ENCODE data around the gene TSPEAR.
A peak's percentile ranks its signal among the peaks of the same experiment; 100 is the strongest.

Gene TSPEAR

GRCh38 chr21:44515359-44516165 is 195.8 kb downstream of the TSPEAR start:
- intact Hi-C loops (cut with DNase I) = no loop called here
- DNase-seq = peak in 4 of 10 donors; percentile 16 to 70 (median 62)

- intact Hi-C loops (cut with DNase I) = no loop called here
- peak in 4 of 10 donors; percentile 12 to 58 (median 36) for DNase-seq
These were observed 196.5 kb downstream of the TSPEAR start for GRCh38 chr21:44514746-44515358.

GRCh38 chr21:44514218-44514520 is 197.2 kb downstream of the TSPEAR start:
- intact Hi-C loops (cut with DNase I) = no loop called here
- peak in 4 of 10 donors; percentile 11 to 76 (median 52) for DNase-seq

GRCh38 chr21:44513389-44514217 is 197.8 kb downstream of the TSPEAR start:
- peak in 4 of 10 donors; percentile 19 to 76 (median 46) for DNase-seq
- intact Hi-C loops (cut with DNase I) = no loop called here

GRCh38 chr21:44512496-44513388 is 198.6 kb downstream of the TSPEAR start:
- peak in 4 of 10 donors; percentile 25 to 71 (median 50) for DNase-seq
- intact Hi-C loops (cut with DNase I) = no loop called here

- intact Hi-C loops (cut with DNase I) = no loop called here
- DNase-seq = peak in 3 of 10 donors; percentile 19 to 79 (median 50)
These were observed 199.5 kb downstream of the TSPEAR start for GRCh38 chr21:44511938-44512275.

GRCh38 chr21:44511219-44511937 is 200.0 kb downstream of the TSPEAR start:
- intact Hi-C loops (cut with DNase I) = no loop called here
- peak in 7 of 10 donors; percentile 8 to 90 (median 44) for DNase-seq

- intact Hi-C loops (cut with DNase I) = loop anchor here (1.0 kb wide), 1 partner anchor 283 kb away; no protein-coding TSS in a partner anchor
- DNase-seq = peak in 8 of 10 donors; percentile 24 to 88 (median 34)
These were observed 200.7 kb downstream of the TSPEAR start for GRCh38 chr21:44510508-44511218.

GRCh38 chr21:44510109-44510507 is 201.3 kb downstream of the TSPEAR start:
- intact Hi-C loops (cut with DNase I) = loop anchor here (1.0 kb wide), 1 partner anchor 283 kb away; no protein-coding TSS in a partner anchor
- peak in 3 of 10 donors; percentile 18 to 64 (median 59) for DNase-seq

- peak in 7 of 10 donors; percentile 26 to 92 (median 46) for DNase-seq
- intact Hi-C loops (cut with DNase I) = no loop called here
These were observed 201.8 kb downstream of the TSPEAR start for GRCh38 chr21:44509539-44509938.

GRCh38 chr21:44508711-44509445 is 202.5 kb downstream of the TSPEAR start:
- intact Hi-C loops (cut with DNase I) = no loop called here
- DNase-seq = peak in 4 of 10 donors; percentile 7 to 77 (median 72)

GRCh38 chr21:44508426-44508710 is 203.0 kb downstream of the TSPEAR start:
- intact Hi-C loops (cut with DNase I) = no loop called here
- peak in 3 of 10 donors; percentile 5 to 58 (median 46) for DNase-seq

- intact Hi-C loops (cut with DNase I) = no loop called here
- peak in 4 of 10 donors; percentile 24 to 63 (median 54) for DNase-seq
These were observed 203.5 kb downstream of the TSPEAR start for GRCh38 chr21:44507673-44508425.

GRCh38 chr21:44506279-44507255 is 204.8 kb downstream of the TSPEAR start:
- intact Hi-C loops (cut with DNase I) = no loop called here

GRCh38 chr21:44505673-44506278 is 205.6 kb downstream of the TSPEAR start:
- DNase-seq = peak in 4 of 10 donors; percentile 19 to 58 (median 34)
- intact Hi-C loops (cut with DNase I) = no loop called here

More at GRCh38 chr21:44506279-44507255, 204.8 kb downstream of the TSPEAR start:
- DNase-seq = peak in 4 of 10 donors; percentile 9 to 83 (median 54)

All from posterior cingulate gyrus (tissue), 11 donors.